B cell (primary cell): ENCODE data around the gene MROH2A.

ENCODE experiments used
- CTCF ChIP-seq: fragments of 200-600 bp; IDR thresholded peaks from one replicate; pipeline ENCODE4 v1.8.0; 2022; ENCODE audit warnings: antibody characterized with exemption, mild to moderate bottlenecking
- EZH2 ChIP-seq: IDR thresholded peaks from 2 replicates; pipeline ENCODE4 v1.6.1; 2012; ENCODE audit warnings: borderline replicate concordance, low read depth, mild to moderate bottlenecking, moderate library complexity, low read length; ENCODE audit not compliant: insufficient read depth, poor library complexity, severe bottlenecking

GRCh38 chr2:233847248-233847898 lies 69.2 kb downstream of the MROH2A start:
- TF ChIP-seq CTCF (no peak), EZH2 (no peak)
